SU-DHL-6 (cell line): ENCODE results near the gene SWSAP1.
A peak's percentile ranks its signal among the peaks of the same experiment; 100 is the strongest.

Experiments used
- H2AFZ ChIP-seq: fragments of 200-600 bp; sonication (generic); 2 replicates; pipeline ENCODE4 v1.6.1; 2014; ENCODE audit warnings: low read depth, mild to moderate bottlenecking, moderate library complexity, mixed read lengths, antibody characterized with exemption, low read length; ENCODE audit not compliant: severe bottlenecking
- H3F3A ChIP-seq: fragments of 200-600 bp; shearing (Covaris generic); 2 replicates; pipeline ENCODE4 v1.6.0; 2016; ENCODE audit warnings: antibody characterized with exemption, mild to moderate bottlenecking; ENCODE audit not compliant: insufficient read depth
- H3K27ac ChIP-seq: fragments of 200-600 bp; sonication (generic); 2 replicates; pipeline ENCODE4 v1.5.1; 2016; ENCODE audit warnings: low read depth, mild to moderate bottlenecking, low read length, moderate library complexity, mixed read lengths
- H3K27me3 ChIP-seq: fragments of 200-600 bp; sonication (generic), shearing (Covaris generic); 2 replicates; pipeline ENCODE4 v1.6.0; 2014; ENCODE audit warnings: mild to moderate bottlenecking, low read length
- H3K36me3 ChIP-seq: fragments of 200-600 bp; sonication (generic); 2 replicates; pipeline ENCODE4 v1.6.1; 2014; ENCODE audit warnings: mild to moderate bottlenecking, low read length, mixed read lengths
- H3K4me2 ChIP-seq: fragments of 300-600, 200-600 bp; shearing (Covaris generic), sonication (generic); 2 replicates; pipeline ENCODE4 v1.6.0; 2014; ENCODE audit warnings: low read length, low read depth, mild to moderate bottlenecking; ENCODE audit not compliant: poor library complexity, severe bottlenecking
- H3K4me3 ChIP-seq: fragments of 200-600 bp; sonication (generic); 2 replicates; pipeline ENCODE4 v1.5.1; 2014; ENCODE audit warnings: antibody characterized with exemption, low read length, mild to moderate bottlenecking, mixed read lengths; ENCODE audit not compliant: insufficient read depth, poor library complexity, severe bottlenecking
- H3K79me2 ChIP-seq: fragments of 200-600 bp; sonication (generic); 2 replicates; pipeline ENCODE4 v1.6.1; 2014; ENCODE audit warnings: mild to moderate bottlenecking, low read length, moderate library complexity; ENCODE audit not compliant: insufficient read depth
- H3K9ac ChIP-seq: fragments of 200-600 bp; sonication (generic); 2 replicates; pipeline ENCODE4 v1.7.0; 2014; ENCODE audit warnings: mild to moderate bottlenecking, low read length
- H3K9me2 ChIP-seq: fragments of 200-600 bp; sonication (generic); replicated peaks from 2 replicates; pipeline ENCODE4 v1.6.1; 2014; ENCODE audit warnings: low read length; ENCODE audit not compliant: insufficient read depth
- H3K9me3 ChIP-seq: fragments of 200-600 bp; sonication (generic); 2 replicates; pipeline ENCODE4 v1.6.1; 2014; ENCODE audit warnings: low read length, mixed read lengths; ENCODE audit not compliant: insufficient read depth
- H4K20me1 ChIP-seq: fragments of 200-600 bp; sonication (generic); 2 replicates; pipeline ENCODE4 v1.6.1; 2014; ENCODE audit warnings: low read depth, mild to moderate bottlenecking, antibody characterized with exemption, low read length, moderate library complexity, mixed read lengths
- CTCF ChIP-seq: fragments of 200-600 bp; sonication (generic); IDR thresholded peaks from one replicate; pipeline ENCODE4 v1.5.1; 2017; ENCODE audit warnings: antibody characterized with exemption, mild to moderate bottlenecking, low read length, moderate library complexity; ENCODE audit not compliant: insufficient read depth, poor library complexity, severe bottlenecking
- EZH2phosphoT487 ChIP-seq: fragments of 200-600 bp; sonication (generic), shearing (Covaris generic); conservative IDR thresholded peaks from 2 replicates; pipeline ENCODE4 v1.6.1; 2018; ENCODE audit warnings: mild to moderate bottlenecking, antibody characterized with exemption, low read length, moderate library complexity, mixed read lengths

Gene SWSAP1

GRCh38 chr19:11421371-11422098, 47.1 kb downstream of the SWSAP1 start:
- Histone ChIP-seq H3F3A (peaks cover 4% of the 10 kb centered on the region; the same call in 1 of the 2 replicates), H3K9me2 (no peaks in the 10 kb centered on the region), H3K27ac (no peak overlapping the region), H3K27me3 (no peaks in the 10 kb centered on the region), H3K4me2 (peak overlapping the region; percentile 31), H3K79me2 (no peaks in the 10 kb centered on the region), H2AFZ (no peak overlapping the region), H3K36me3 (no peaks in the 10 kb centered on the region), H3K9ac (no peak overlapping the region), H3K4me3 (no peak overlapping the region), H4K20me1 (no peaks in the 10 kb centered on the region), H3K9me3 (no peaks in the 10 kb centered on the region)
- TF ChIP-seq CTCF (no peak), EZH2phosphoT487 (no peak)

GRCh38 chr19:11422163-11423065, 47.9 kb downstream of the SWSAP1 start:
- no peak overlapping the region for H3K9ac ChIP-seq
- H2AFZ ChIP-seq: no peak overlapping the region
- no peak overlapping the region for H3K4me3 ChIP-seq
- H4K20me1 ChIP-seq: no peaks in the 10 kb centered on the region
- no peaks in the 10 kb centered on the region for H3K9me2 ChIP-seq
- H3F3A ChIP-seq: peaks cover 4% of the 10 kb centered on the region; the same call in 1 of the 2 replicates
- TF ChIP-seq CTCF (no peak), EZH2phosphoT487 (no peak)
- H3K79me2 ChIP-seq: no peaks in the 10 kb centered on the region
- peak overlapping the region; percentile 31 for H3K4me2 ChIP-seq
- no peaks in the 10 kb centered on the region for H3K27me3 ChIP-seq
- no peaks in the 10 kb centered on the region for H3K36me3 ChIP-seq
- no peaks in the 10 kb centered on the region for H3K9me3 ChIP-seq
- no peak overlapping the region for H3K27ac ChIP-seq

GRCh38 chr19:11423164-11423790, 48.8 kb downstream of the SWSAP1 start:
- Histone ChIP-seq H3K9ac (no peak overlapping the region), H3K4me2 (no peak overlapping the region), H3K9me2 (no peaks in the 10 kb centered on the region), H3K27me3 (no peaks in the 10 kb centered on the region), H3K79me2 (no peaks in the 10 kb centered on the region), H3K9me3 (no peaks in the 10 kb centered on the region), H4K20me1 (no peaks in the 10 kb centered on the region), H3K4me3 (no peak overlapping the region), H3K27ac (no peak overlapping the region), H3K36me3 (no peaks in the 10 kb centered on the region), H2AFZ (no peak overlapping the region), H3F3A (peaks cover 4% of the 10 kb centered on the region; the same call in 1 of the 2 replicates)
- TF ChIP-seq CTCF: no peak
- TF ChIP-seq EZH2phosphoT487: no peak
